ENCODE measurements around the gene GALNT18.

Gene GALNT18

GRCh38 chr11:11244470-11245080 lies 377.2 kb downstream of the GALNT18 start:
- Mint-ChIP-seq H3K27ac (ENCODE audit: low read depth) (peak overlapping the region; percentile 23), H3K36me3 (ENCODE audit: insufficient read depth) (peaks cover 7% of the 10 kb centered on the region), H3K4me1 (peaks cover 29% of the 10 kb centered on the region), H3K27me3 (no peaks in the 10 kb centered on the region), H3K4me3 (peak overlapping the region; percentile 35), H3K9me3 (peaks cover 5% of the 10 kb centered on the region)
- ATAC-seq (replicated peaks; ENCODE audit: extremely low read depth, poor library complexity, severe bottlenecking): no peak
- no peak for DNase-seq (ENCODE audit: low spot score in 2 of 2)

GRCh38 chr11:11243590-11244469 lies 378.0 kb downstream of the GALNT18 start:
- Mint-ChIP-seq H3K36me3 (ENCODE audit: insufficient read depth) (peaks cover 7% of the 10 kb centered on the region), H3K9me3 (peaks cover 5% of the 10 kb centered on the region), H3K27me3 (no peaks in the 10 kb centered on the region), H3K4me1 (peaks cover 29% of the 10 kb centered on the region), H3K4me3 (peak overlapping the region; percentile 35), H3K27ac (ENCODE audit: low read depth) (peak overlapping the region; percentile 83)
- ATAC-seq (replicated peaks; ENCODE audit: extremely low read depth, poor library complexity, severe bottlenecking) (peak; percentile 77), DNase-seq (ENCODE audit: low spot score in 2 of 2) (peak in 1 of 2 donors; percentile 32)

GRCh38 chr11:11243209-11243589 lies 378.6 kb downstream of the GALNT18 start:
- DNase-seq (ENCODE audit: low spot score in 2 of 2) (no peak), ATAC-seq (replicated peaks; ENCODE audit: extremely low read depth, poor library complexity, severe bottlenecking) (no peak)
- Mint-ChIP-seq H3K9me3 (peaks cover 5% of the 10 kb centered on the region), H3K27me3 (no peaks in the 10 kb centered on the region), H3K36me3 (ENCODE audit: insufficient read depth) (peaks cover 7% of the 10 kb centered on the region), H3K27ac (ENCODE audit: low read depth) (peak overlapping the region; percentile 83), H3K4me3 (peak overlapping the region; percentile 35), H3K4me1 (peaks cover 29% of the 10 kb centered on the region)

GRCh38 chr11:11241284-11241683 lies 380.5 kb downstream of the GALNT18 start:
- H3K9me3 Mint-ChIP-seq: peaks cover 5% of the 10 kb centered on the region
- peaks cover 4% of the 10 kb centered on the region for H3K36me3 Mint-ChIP-seq (ENCODE audit: insufficient read depth)
- ATAC-seq (replicated peaks; ENCODE audit: extremely low read depth, poor library complexity, severe bottlenecking) (no peak), DNase-seq (ENCODE audit: low spot score in 2 of 2) (no peak)
- no peak overlapping the region for H3K4me3 Mint-ChIP-seq
- no peaks in the 10 kb centered on the region for H3K27me3 Mint-ChIP-seq
- peaks cover 29% of the 10 kb centered on the region for H3K4me1 Mint-ChIP-seq
- H3K27ac Mint-ChIP-seq (ENCODE audit: low read depth): no peak overlapping the region

- ATAC-seq (replicated peaks; ENCODE audit: extremely low read depth, poor library complexity, severe bottlenecking) (no peak), DNase-seq (ENCODE audit: low spot score in 2 of 2) (no peak)
- no peak overlapping the region for H3K4me3 Mint-ChIP-seq
- peaks cover 5% of the 10 kb centered on the region for H3K9me3 Mint-ChIP-seq
- peaks cover 2% of the 10 kb centered on the region for H3K36me3 Mint-ChIP-seq (ENCODE audit: insufficient read depth)
- H3K27ac Mint-ChIP-seq (ENCODE audit: low read depth): no peak overlapping the region
- peaks cover 29% of the 10 kb centered on the region for H3K4me1 Mint-ChIP-seq
- peaks cover under 1% of the 10 kb centered on the region for H3K27me3 Mint-ChIP-seq
Measured at GRCh38 chr11:11239959-11240358, 381.8 kb downstream of the GALNT18 start.

- peaks cover 5% of the 10 kb centered on the region for H3K4me1 Mint-ChIP-seq
- ATAC-seq (replicated peaks; ENCODE audit: extremely low read depth, poor library complexity, severe bottlenecking) (no peak), DNase-seq (ENCODE audit: low spot score in 2 of 2) (no peak)
- peaks cover 27% of the 10 kb centered on the region for H3K27me3 Mint-ChIP-seq
- H3K27ac Mint-ChIP-seq (ENCODE audit: low read depth): no peak overlapping the region
- peaks cover 5% of the 10 kb centered on the region for H3K9me3 Mint-ChIP-seq
- H3K36me3 Mint-ChIP-seq (ENCODE audit: insufficient read depth): peaks cover 2% of the 10 kb centered on the region
- no peak overlapping the region for H3K4me3 Mint-ChIP-seq
Measured at GRCh38 chr11:11237070-11237832, 384.6 kb downstream of the GALNT18 start.

- peaks cover 31% of the 10 kb centered on the region for H3K27me3 Mint-ChIP-seq
- DNase-seq (ENCODE audit: low spot score in 2 of 2) (no peak), ATAC-seq (replicated peaks; ENCODE audit: extremely low read depth, poor library complexity, severe bottlenecking) (no peak)
- H3K27ac Mint-ChIP-seq (ENCODE audit: low read depth): no peak overlapping the region
- no peaks in the 10 kb centered on the region for H3K36me3 Mint-ChIP-seq (ENCODE audit: insufficient read depth)
- peaks cover 5% of the 10 kb centered on the region for H3K9me3 Mint-ChIP-seq
- no peak overlapping the region for H3K4me3 Mint-ChIP-seq
- H3K4me1 Mint-ChIP-seq: no peaks in the 10 kb centered on the region
Measured at GRCh38 chr11:11236498-11237059, 385.2 kb downstream of the GALNT18 start.

GRCh38 chr11:11231763-11232162 lies 390.0 kb downstream of the GALNT18 start:
- no peak for ATAC-seq (replicated peaks; ENCODE audit: extremely low read depth, poor library complexity, severe bottlenecking)

GRCh38 chr11:11230802-11231562 lies 390.8 kb downstream of the GALNT18 start:
- H3K9me3 Mint-ChIP-seq: no peaks in the 10 kb centered on the region
- H3K27me3 Mint-ChIP-seq: peaks cover 73% of the 10 kb centered on the region
- DNase-seq (ENCODE audit: low spot score in 2 of 2) (no peak), ATAC-seq (replicated peaks; ENCODE audit: extremely low read depth, poor library complexity, severe bottlenecking) (no peak)
- no peaks in the 10 kb centered on the region for H3K4me1 Mint-ChIP-seq
- H3K4me3 Mint-ChIP-seq: no peak overlapping the region
- H3K27ac Mint-ChIP-seq (ENCODE audit: low read depth): no peak overlapping the region
- no peaks in the 10 kb centered on the region for H3K36me3 Mint-ChIP-seq (ENCODE audit: insufficient read depth)

More at GRCh38 chr11:11231763-11232162, 390.0 kb downstream of the GALNT18 start:
- Mint-ChIP-seq H3K9me3 (no peaks in the 10 kb centered on the region), H3K4me3 (no peak overlapping the region), H3K36me3 (ENCODE audit: insufficient read depth) (no peaks in the 10 kb centered on the region), H3K27me3 (peaks cover 73% of the 10 kb centered on the region), H3K27ac (ENCODE audit: low read depth) (no peak overlapping the region), H3K4me1 (no peaks in the 10 kb centered on the region)
- no peak for DNase-seq (ENCODE audit: low spot score in 2 of 2)

- ATAC-seq (replicated peaks; ENCODE audit: extremely low read depth, poor library complexity, severe bottlenecking) (no peak), DNase-seq (ENCODE audit: low spot score in 2 of 2) (no peak)
- Mint-ChIP-seq H3K4me3 (no peak overlapping the region), H3K9me3 (no peaks in the 10 kb centered on the region), H3K4me1 (no peaks in the 10 kb centered on the region), H3K27me3 (peaks cover 73% of the 10 kb centered on the region), H3K27ac (ENCODE audit: low read depth) (no peak overlapping the region), H3K36me3 (ENCODE audit: insufficient read depth) (no peaks in the 10 kb centered on the region)
Measured at GRCh38 chr11:11230087-11230486, 391.7 kb downstream of the GALNT18 start.

- no peaks in the 10 kb centered on the region for H3K36me3 Mint-ChIP-seq (ENCODE audit: insufficient read depth)
- H3K27ac Mint-ChIP-seq (ENCODE audit: low read depth): no peak overlapping the region
- no peak overlapping the region for H3K4me3 Mint-ChIP-seq
Measured at GRCh38 chr11:11229647-11230046, 392.2 kb downstream of the GALNT18 start.

More at GRCh38 chr11:11229647-11230046, 392.2 kb downstream of the GALNT18 start:
- H3K9me3 Mint-ChIP-seq: no peaks in the 10 kb centered on the region
- DNase-seq (ENCODE audit: low spot score in 2 of 2): no peak
- no peak for ATAC-seq (replicated peaks; ENCODE audit: extremely low read depth, poor library complexity, severe bottlenecking)
- H3K27me3 Mint-ChIP-seq: peaks cover 69% of the 10 kb centered on the region
- no peaks in the 10 kb centered on the region for H3K4me1 Mint-ChIP-seq

Data from central memory CD8-positive, alpha-beta T cell (primary cell).